DMS153 treated with DMSO at 0.1 percent for 48 hours (cell line): ENCODE data around the gene PTRHD1.
A peak's percentile ranks its signal among the peaks of the same experiment; 100 is the strongest.
"Not testable (repeated sequence)": the region's sequence is repeated elsewhere in the genome, so short reads cannot be mapped to it uniquely, and the experiment has no call there.

Source experiments
- DNase-seq: peaks from one replicate; lab custom pipeline; 2025; ENCODE audit not compliant: unreplicated experiment; lab: John Stamatoyannopoulos, UW

Gene PTRHD1

DNA sequence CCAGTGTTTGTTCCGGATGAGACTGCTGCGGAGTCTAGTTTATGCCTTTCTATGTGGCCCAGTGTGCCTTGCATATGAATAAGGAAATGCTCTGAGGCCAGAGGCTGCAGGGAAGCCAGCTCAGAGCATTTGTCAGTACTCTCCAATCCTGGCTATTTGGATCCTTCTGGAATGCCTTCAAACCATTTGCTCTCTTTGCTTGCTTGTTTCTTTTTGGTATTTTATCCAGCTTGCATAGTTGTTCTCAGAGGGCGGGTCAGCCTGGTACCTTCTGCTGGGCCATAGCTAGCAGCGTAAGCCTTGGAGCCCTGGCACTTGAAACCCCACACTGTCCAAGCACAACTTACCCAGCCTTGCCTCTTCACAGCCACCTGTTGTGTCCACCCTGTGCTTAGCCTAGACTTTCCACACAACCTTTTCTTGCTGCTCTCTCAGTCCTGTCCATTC is 20.5 kb upstream of the PTRHD1 start:
- DNase-seq = no peak

DNA sequence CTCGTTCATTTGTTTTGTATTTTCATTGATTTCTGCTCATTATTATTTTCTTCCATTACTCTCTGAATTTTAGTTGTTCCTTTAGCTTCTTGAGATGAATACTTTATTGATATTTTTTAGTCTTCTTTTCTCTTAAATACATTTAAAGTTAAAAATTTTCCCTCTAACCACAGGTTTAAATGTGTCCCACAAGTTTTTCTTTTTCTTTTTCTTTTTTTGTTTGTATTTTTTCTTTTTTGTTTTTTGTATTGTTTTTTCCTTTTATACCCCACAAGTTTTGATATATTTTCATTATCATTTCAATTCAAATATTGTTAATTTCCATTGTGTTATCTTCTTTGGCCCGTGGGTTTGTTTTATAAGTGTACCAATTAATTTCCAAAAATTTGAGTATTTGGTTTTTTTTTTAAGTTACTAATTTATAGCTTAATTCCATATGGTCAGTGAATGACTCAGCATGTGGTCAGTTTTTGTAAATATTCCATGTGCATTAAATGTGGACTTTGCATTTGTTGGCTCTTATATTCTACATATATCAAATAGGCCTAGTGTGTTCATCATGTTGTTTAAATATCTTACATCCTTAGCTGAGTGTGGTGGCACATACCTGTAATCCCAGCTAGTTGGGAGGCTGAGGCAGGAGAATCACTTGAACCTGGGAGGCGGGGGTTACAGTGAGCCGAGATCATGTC is 16.3 kb upstream of the PTRHD1 start:
- no peak for DNase-seq

DNA sequence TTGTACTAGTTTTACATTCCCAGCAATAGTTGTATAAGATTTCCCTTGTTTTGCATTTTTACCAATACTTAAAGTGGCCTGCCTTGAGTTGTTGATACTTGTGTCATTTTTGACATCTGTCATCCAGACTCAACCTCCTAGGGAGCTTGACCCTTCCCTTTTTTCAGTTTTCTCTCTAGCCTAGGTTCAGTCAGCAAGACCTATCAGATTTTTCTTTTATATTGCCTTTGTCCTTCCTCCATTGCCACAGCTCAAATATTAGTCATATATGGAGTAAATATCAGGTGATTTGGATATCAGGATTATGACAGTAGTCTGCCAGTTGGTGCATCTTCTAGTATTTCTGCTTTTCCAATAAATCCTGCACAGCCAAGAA is 13.5 kb upstream of the PTRHD1 start:
- no peak for DNase-seq

DNA sequence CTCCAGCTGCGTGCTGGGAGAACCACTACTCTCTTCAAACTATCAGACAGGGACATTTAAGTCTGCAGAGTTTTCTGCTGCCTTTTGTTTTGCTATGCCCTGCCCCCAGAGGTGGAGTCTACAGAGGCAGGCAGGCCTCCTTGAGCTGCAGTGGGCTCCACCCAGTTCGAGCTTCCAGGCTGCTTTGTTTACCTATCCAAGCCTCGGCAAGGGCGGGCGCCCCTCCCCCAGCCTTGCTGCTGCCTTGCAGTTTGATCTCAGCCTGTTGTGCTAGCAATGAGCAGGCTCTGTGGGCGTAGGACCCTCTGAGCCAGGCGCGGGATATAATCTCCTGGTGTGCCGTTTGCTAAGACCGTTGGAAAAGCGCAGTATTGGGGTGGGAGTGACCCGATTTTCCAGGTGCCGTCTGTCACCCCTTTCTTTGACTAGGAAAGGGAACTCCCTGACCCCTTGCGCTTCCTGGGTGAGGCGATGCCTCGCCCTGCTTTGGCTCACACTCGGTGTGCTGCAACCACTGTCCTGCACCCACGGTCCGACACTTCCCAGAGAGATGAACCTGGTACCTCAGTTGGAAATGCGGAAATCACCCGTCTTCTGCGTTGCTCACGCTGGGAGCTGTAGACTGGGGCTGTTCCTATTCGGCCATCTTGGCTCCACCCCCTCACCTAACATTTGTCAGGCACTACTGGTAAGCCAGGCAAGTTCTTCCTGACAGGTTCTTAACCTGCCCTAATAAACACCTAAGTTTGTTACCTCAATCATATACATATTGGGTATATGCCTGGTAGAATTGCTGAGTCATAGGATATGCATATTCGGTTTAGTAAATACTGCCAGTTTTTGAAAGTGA is 12.8 kb upstream of the PTRHD1 start:
- DNase-seq = not testable (repeated sequence)

- DNase-seq = not testable (repeated sequence)
These were observed 7.3 kb upstream of the PTRHD1 start for GRCh38 chr2:24800487-24800886.

DNA sequence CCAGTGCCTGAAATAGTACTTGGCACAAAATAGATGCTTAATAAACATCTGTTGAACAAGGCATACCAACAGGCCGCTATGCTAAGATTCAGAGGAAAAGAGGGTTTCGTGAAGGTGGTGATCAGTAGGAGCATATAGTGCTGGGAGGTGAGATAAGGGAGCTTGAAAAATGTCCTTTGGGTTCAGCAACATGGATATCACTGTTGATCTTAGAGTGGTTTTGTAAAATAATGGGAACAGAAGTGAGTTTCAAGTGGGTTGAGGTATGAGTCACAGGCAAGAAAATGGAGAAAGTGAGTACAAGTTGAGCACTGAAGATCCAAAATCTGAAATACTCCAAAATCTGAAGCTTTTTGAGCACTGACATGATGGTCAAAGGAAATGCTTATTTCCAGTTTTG is 4.5 kb upstream of the PTRHD1 start:
- no peak for DNase-seq

- DNase-seq = no peak
These were observed 707 bp upstream of the PTRHD1 start for GRCh38 chr2:24793761-24794435.

GRCh38 chr2:24792542-24792873 is 683 bp downstream of the PTRHD1 start:
- peak; percentile 38 for DNase-seq

DNA sequence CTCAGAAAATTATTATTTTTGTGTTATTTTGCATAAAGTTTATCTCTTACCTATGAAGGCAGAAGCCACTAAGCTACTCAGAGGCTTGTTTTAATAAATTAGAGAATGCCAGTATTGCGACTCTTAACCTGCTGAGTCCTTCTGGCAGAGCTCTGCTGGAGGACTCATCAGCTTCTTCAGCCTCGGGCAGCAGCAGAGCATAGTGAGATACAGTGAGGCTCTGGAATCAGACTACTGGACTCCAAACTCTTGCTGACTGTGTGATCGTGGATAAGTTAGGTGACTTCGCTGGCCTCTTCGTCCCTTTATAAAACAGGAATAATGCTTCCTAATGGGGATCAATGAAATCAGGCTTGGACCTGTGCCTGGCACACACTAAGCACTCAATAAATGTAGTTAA is 1.7 kb downstream of the PTRHD1 start:
- no peak for DNase-seq

- no peak for DNase-seq
These were observed 4.4 kb downstream of the PTRHD1 start for GRCh38 chr2:24788816-24789215.

- no peak for DNase-seq
These were observed 5.7 kb downstream of the PTRHD1 start for GRCh38 chr2:24787532-24787931.

GRCh38 chr2:24785671-24786321 is 7.4 kb downstream of the PTRHD1 start:
- DNase-seq = peak; percentile 33

DNA sequence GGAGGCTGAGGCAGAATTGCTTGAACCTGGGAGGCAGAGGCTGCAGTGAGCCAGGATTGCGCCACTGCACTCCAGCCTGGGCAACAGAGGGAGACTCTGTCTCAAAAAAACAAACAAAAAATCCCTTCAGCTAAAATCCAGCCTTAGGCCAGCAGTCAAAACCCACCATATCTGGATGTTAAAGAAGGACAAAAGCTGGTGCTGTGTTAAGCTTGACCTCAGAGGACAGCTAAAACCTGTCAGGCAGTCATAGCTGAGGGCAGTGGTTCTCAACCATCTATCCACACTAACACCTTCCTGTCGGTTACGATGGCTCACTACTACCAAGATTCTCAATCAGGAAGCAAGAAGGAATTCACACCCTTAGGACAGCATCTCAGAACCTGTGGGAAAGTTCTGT is 9.6 kb downstream of the PTRHD1 start:
- DNase-seq = no peak

- no peak for DNase-seq
These were observed 14.1 kb downstream of the PTRHD1 start for GRCh38 chr2:24779116-24779515.

DNA sequence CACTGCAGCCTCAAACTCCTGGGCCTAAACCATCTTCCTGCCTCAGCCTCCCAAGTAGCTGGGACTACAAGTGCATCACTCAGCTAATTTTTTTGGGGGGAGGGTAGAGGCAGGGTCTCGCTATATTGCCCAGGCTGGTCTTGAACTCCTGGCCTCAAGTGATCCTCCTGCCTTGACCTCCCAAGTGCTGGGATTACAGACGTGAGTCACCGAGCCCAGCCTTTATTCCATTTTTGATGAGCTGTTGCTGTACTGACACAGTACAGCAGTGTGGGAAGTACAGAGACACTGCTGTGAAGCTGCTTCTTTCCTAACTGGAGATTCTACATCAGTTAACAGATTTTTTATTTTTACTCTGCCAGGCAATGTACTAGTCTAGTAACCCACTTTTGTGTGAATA is 18.8 kb downstream of the PTRHD1 start:
- DNase-seq = no peak

GRCh38 chr2:24771764-24772586 is 21.2 kb downstream of the PTRHD1 start:
- no peak for DNase-seq

DNA sequence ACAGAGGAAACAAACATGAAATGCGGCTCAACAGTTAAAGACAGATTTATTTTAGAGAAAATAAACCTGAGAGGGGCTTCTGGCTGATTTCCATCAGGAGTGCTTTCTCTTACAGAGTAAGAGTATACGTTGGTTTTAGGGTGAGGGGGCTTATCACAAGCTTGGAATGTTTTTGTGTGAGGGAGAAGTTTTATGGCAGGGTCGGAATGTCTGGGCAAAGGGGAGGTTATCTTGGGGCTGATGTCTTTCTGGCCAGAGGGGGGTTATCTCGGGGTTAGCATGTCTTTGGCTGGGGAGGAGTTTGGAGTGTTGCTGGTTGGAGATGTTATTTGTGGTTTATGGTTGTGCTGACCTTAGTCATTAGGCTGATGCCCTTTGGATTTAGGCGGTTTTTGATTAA is 22.1 kb downstream of the PTRHD1 start:
- DNase-seq = no peak

DNA sequence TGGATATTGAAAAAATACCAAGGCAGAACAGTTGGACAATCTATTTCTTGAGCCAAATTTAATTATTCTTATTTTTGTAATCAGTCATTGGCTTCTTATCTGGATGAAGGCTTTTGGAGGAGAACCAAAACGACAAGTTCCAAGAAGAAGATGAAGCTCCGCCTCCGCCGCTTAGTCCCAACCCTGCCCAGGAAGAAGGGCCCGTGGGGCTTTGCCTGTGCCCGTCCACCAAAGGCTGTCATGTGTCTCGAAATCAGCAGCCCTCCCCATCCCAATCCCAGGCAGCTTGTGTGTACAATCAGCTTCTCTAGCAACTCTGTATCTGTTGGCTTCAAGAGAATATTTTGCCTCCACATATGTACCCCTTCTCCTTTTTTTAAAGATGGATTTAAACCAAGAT is 24.6 kb downstream of the PTRHD1 start:
- DNase-seq = no peak

DNA sequence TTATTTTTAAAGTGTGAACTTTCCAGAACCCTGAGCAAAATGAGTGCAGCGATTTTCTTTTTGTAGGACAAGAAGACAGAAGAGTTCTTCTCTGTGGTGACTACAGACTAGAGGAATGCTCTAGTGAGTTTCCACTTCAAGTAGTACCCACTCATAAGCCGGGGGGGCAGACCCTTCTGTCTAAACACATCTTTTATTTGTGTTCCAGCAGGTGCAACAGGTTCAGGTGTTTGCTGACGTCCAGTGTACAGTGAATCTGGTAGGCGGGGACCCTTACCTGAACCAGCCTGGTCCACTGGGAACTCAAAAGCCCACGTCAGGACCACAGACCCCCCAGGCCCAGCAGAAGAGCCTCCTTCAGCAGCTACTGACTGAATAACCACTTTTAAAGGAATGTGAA is 25.2 kb downstream of the PTRHD1 start:
- DNase-seq = no peak

GRCh38 chr2:24766609-24767008 is 26.6 kb downstream of the PTRHD1 start:
- no peak for DNase-seq

GRCh38 chr2:24763843-24764242 is 29.3 kb downstream of the PTRHD1 start:
- DNase-seq = no peak
